ENCODE data around the gene SHOC2. TPM values are rescaled to one million over a fixed set of nuclear protein-coding genes. Genes with fewer than 3 reads are reported as not detected.

The SHOC2 gene
- polyA plus RNA-seq, 1 donor (not counting 4 experiments of a cell fraction or from before 2014, with no cell fraction given): 27.7 TPM

DNA sequence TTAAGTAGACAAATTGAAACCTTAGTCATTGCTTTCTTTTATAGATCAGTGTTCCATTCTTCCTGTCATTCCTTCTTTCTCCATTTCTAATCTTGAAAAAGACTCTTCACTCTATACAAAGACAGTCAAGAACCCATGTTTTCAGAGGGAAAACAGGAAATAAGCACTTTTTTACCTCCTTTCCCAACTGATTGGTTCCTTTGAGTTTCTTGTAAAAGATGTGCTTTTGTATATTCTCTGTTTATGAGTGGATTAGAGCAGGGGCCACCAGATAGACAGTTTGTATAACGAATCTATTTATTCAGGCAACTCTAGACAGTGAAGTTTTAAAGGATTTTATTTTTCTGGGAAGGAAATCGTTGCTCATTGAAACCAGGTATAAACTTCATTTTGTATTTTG, 49.8 kb downstream of the SHOC2 start:
- Histone ChIP-seq H3K9ac (ENCODE audit: control insufficient read depth, extremely low read depth, insufficient read depth, low read length) (no peak overlapping the region), H3K9me1 (ENCODE audit: control insufficient read depth, extremely low read depth, insufficient read depth, low read length) (no peaks in the 10 kb centered on the region), H3K4me1 (ENCODE audit: control insufficient read depth, extremely low read depth, insufficient read depth, low read length) (peaks cover 3% of the 10 kb centered on the region), H3K27me3 (ENCODE audit: control insufficient read depth, extremely low read depth, insufficient read depth, low read length) (no peaks in the 10 kb centered on the region), H3K79me2 (ENCODE audit: control insufficient read depth, insufficient read depth, low read length) (peaks cover 68% of the 10 kb centered on the region), H3K36me3 (ENCODE audit: control insufficient read depth in 2 of 2, extremely low read depth in 1 of 2, insufficient read depth in 2 of 2, low read length in 2 of 2) (no peaks in the 10 kb centered on the region), H3K4me3 (ENCODE audit: control insufficient read depth in 2 of 3, extremely low read depth in 1 of 3, insufficient read depth in 2 of 3, low read depth in 1 of 3, low read length in 3 of 3) (no peak overlapping the region), H3K9me3 (ENCODE audit: control insufficient read depth, low read depth, low read length) (no peaks in the 10 kb centered on the region), H3K27ac (ENCODE audit: control insufficient read depth, insufficient read depth, low read length) (no peak overlapping the region), H3K4me2 (ENCODE audit: control insufficient read depth, extremely low read depth, insufficient read depth, low read depth, low read length) (no peak overlapping the region), H2AFZ (ENCODE audit: control insufficient read depth, low read length) (no peak overlapping the region), H4K20me1 (ENCODE audit: control insufficient read depth, extremely low read depth, insufficient read depth, low read length) (no peaks in the 10 kb centered on the region)
- dilution Hi-C loops (cut with MboI; ENCODE audit: extremely low pct_ligation_motif_present, low sequenced_read_pairs): no loop called here
- TF ChIP-seq, protein P1, sequence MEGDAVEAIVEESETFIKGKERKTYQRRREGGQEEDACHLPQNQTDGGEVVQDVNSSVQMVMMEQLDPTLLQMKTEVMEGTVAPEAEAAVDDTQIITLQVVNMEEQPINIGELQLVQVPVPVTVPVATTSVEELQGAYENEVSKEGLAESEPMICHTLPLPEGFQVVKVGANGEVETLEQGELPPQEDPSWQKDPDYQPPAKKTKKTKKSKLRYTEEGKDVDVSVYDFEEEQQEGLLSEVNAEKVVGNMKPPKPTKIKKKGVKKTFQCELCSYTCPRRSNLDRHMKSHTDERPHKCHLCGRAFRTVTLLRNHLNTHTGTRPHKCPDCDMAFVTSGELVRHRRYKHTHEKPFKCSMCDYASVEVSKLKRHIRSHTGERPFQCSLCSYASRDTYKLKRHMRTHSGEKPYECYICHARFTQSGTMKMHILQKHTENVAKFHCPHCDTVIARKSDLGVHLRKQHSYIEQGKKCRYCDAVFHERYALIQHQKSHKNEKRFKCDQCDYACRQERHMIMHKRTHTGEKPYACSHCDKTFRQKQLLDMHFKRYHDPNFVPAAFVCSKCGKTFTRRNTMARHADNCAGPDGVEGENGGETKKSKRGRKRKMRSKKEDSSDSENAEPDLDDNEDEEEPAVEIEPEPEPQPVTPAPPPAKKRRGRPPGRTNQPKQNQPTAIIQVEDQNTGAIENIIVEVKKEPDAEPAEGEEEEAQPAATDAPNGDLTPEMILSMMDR (optimal IDR thresholded peaks at IDR 0.05 in 1 of 3, IDR thresholded peaks at IDR 0.05 in 1 of 3, conservative IDR thresholded peaks at IDR 0.05 in 1 of 3; ENCODE audit: extremely low read depth in 1 of 3, insufficient read depth in 2 of 3, low read length in 3 of 3): no peak
- no peak for TF ChIP-seq EZH2 (IDR thresholded peaks at IDR 0.05; ENCODE audit: low read length)
- DNase-seq (ENCODE audit: low read depth, low spot score) (no peak), FAIRE-seq (no peak)

DNA sequence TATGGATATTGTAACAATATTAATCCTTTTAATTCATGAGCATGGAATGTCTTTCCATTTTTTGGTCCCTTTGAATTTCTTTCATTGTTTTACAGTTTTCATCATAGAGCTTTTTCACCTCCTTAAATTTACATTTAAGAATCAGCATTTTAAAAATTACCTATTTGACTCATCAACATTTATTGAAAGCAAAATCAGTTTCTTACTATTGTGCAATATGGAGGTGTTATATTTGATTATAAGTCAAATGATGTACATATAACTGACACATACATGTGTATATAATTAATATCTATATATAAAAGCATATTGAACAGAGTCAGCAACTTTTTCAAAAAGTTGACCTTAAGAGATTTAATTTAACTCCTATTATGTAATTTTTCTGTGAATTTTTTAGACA, 52.2 kb downstream of the SHOC2 start:
- FAIRE-seq (no peak), DNase-seq (ENCODE audit: low read depth, low spot score) (no peak)
- peaks cover 3% of the 10 kb centered on the region for H3K4me1 ChIP-seq (ENCODE audit: control insufficient read depth, extremely low read depth, insufficient read depth, low read length)
- dilution Hi-C loops (cut with MboI; ENCODE audit: extremely low pct_ligation_motif_present, low sequenced_read_pairs): no loop called here
- no peaks in the 10 kb centered on the region for H3K9me3 ChIP-seq (ENCODE audit: control insufficient read depth, low read depth, low read length)
- no peak overlapping the region for H3K9ac ChIP-seq (ENCODE audit: control insufficient read depth, extremely low read depth, insufficient read depth, low read length)
- no peaks in the 10 kb centered on the region for H3K27me3 ChIP-seq (ENCODE audit: control insufficient read depth, extremely low read depth, insufficient read depth, low read length)
- no peak for TF ChIP-seq EZH2 (IDR thresholded peaks at IDR 0.05; ENCODE audit: low read length)
- TF ChIP-seq, protein P1 (optimal IDR thresholded peaks at IDR 0.05 in 1 of 3, IDR thresholded peaks at IDR 0.05 in 1 of 3, conservative IDR thresholded peaks at IDR 0.05 in 1 of 3; ENCODE audit: extremely low read depth in 1 of 3, insufficient read depth in 2 of 3, low read length in 3 of 3): no peak
- no peak overlapping the region for H3K4me3 ChIP-seq (ENCODE audit: control insufficient read depth in 2 of 3, extremely low read depth in 1 of 3, insufficient read depth in 2 of 3, low read depth in 1 of 3, low read length in 3 of 3)
- H3K36me3 ChIP-seq (ENCODE audit: control insufficient read depth in 2 of 2, extremely low read depth in 1 of 2, insufficient read depth in 2 of 2, low read length in 2 of 2): no peaks in the 10 kb centered on the region
- H3K4me2 ChIP-seq (ENCODE audit: control insufficient read depth, extremely low read depth, insufficient read depth, low read depth, low read length): no peak overlapping the region
- no peak overlapping the region for H3K27ac ChIP-seq (ENCODE audit: control insufficient read depth, insufficient read depth, low read length)
- no peaks in the 10 kb centered on the region for H3K9me1 ChIP-seq (ENCODE audit: control insufficient read depth, extremely low read depth, insufficient read depth, low read length)
- no peaks in the 10 kb centered on the region for H4K20me1 ChIP-seq (ENCODE audit: control insufficient read depth, extremely low read depth, insufficient read depth, low read length)
- peaks cover 65% of the 10 kb centered on the region for H3K79me2 ChIP-seq (ENCODE audit: control insufficient read depth, insufficient read depth, low read length)
- no peak overlapping the region for H2AFZ ChIP-seq (ENCODE audit: control insufficient read depth, low read length)
